NCI-H1105 treated with DMSO at 0.1 percent for 48 hours (cell line): ENCODE measurements around the gene TRAT1.

Experiments used
- DNase-seq: peaks from one replicate; lab custom pipeline; 2025; lab: John Stamatoyannopoulos, UW

The TRAT1 gene

DNA sequence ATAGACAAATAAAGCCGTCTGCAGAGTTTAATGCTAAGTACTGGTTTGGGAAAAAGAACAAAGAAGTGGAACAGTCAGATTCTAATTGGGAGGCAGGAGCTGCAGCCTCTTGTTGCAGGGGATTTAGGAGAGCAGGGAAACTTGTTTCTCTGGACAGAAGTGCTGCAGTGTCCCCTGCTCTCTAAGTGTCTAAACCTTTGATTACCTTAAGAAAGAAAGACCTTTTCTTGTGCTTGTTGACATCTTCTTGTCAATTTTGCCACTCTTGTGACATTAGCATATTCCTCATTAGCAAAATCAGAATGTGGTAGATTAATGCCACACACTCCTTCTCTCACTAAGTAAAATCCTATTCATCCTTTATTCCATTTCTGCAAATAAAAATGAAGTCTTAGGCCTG is 38.8 kb downstream of the TRAT1 start:
- DNase-seq, result no peak

DNA sequence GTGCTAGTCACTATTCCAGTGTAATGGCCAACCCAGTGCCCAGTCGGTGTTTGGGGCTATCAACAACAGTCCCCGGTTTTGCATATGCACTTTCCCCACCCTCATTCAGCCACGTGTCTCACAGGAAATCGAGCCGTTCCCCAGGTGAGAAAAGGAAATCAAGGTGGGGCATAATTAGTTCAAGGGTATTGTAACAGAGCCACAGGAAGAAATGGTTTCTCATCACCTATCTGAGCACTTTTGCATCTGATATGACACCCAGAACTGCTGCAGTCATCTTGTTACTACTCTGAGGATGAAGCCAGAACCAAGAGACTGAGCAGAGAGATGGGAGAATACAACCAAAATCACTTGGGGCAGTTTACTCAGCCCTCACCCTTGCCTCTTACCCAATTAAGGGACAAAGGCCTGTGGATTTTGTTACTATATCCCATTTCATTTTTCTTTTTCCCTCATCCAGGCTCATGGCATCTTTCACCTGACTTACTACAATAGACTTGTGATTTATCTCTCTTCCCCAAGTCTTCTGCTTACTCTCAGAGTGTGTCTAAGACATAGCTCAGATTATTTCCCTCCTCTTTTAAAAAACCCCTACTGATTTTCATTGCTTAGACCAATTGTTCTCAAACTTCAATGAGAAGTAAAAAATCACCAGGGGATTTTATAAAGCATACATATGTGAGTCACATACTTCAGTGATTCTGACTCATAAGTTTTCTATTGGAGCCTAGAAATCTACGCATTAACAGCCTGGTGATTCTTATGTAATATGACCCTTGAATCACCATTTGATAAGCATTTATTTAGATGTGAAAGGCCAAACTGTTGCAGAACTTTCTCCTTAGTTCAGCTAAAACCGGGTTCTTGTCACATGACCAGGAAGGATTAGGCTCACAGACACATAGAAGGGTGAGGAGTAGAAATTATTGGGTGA is 40.5 kb downstream of the TRAT1 start:
- DNase-seq, result no peak

DNA sequence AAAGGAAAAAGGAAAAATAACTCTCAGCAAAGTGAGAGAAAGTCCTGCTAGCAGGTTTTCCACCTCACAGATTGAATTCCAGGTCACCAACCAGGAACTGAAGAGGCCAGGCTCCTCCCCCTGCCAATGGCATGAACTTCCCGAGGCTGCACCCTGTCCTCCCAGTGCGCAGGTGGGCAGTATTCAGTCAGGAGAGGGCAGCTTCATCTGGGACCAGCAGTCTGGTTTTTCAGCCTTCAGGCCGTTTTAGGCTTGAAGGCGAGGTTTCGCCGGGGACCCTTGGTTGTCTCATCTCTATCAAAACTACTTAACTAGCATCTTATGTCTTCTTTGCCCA is 41.2 kb downstream of the TRAT1 start:
- no peak for DNase-seq

DNA sequence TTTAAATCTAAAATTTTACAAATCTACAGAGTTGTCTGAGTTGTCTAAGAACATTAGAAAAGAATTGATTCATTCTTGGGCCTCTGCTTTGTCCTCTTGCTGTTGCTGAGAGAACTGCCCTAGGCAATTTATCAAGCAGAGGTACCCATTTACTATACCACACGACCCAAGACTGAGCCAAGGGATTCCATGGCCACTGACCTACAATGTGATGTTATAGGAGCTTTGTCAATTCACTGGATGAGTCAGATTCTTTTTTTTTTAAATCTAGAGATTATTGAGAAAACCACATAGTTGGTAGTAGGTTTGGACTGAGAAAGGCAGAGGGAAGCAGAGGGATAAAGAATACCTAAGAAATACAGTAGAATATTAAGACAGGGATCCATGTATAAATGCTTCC is 55.3 kb downstream of the TRAT1 start:
- no peak for DNase-seq

DNA sequence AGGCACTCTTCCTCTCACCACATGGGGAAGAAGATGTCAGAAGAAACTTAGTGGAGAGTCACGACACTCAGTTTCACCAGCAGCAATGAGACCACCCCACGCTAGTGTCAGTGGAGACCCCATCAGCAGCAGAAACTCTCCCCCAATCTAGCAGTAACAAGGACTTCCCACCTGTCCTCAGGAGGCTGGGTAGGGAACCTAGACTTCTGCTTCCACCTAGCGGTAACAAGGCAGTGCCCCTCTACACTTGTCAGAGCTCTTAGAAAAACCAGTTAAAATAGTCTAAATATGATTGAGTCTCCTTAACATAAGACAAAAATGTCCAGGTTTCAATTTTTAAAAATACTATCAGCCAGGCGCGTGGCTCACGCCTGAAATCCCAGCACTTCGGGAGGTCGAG is 57.3 kb downstream of the TRAT1 start:
- DNase-seq, result no peak

DNA sequence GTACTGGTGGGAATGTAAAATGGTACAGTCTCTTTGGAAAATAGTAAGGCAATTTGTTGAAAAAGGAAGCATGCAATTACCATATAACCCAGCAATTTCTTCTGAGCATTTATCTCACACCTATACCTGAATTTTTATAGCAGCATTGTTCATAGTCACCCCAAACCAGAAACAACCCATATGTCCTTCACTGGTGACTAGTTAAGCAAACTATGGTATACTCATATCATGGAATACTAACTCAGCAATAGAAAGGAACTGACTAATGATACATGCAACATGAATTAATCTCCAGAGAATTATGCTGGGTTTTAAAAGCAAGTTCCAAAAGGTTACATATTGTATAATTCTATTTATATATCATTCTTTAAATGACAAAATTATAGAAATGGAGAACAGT is 60.2 kb downstream of the TRAT1 start:
- DNase-seq, result no peak

DNA sequence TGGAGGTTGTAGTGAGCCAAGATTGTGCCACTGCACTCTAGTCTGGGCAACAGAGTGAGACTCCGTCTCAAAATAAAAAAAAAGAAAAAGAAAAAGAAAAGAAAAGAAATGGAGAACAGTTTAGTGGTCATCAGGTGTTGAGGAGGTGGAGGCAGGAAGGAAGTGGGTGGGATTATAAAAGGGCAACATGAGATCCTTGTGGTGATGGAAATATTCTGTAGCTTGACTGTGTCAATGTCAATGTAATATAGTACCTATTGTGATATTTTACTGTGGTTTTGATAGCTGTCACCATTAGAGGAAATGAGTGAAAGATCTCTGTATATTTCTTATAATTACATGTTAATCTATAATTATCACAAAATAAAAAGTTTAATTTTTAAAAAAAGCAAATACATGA is 60.8 kb downstream of the TRAT1 start:
- DNase-seq, result no peak

DNA sequence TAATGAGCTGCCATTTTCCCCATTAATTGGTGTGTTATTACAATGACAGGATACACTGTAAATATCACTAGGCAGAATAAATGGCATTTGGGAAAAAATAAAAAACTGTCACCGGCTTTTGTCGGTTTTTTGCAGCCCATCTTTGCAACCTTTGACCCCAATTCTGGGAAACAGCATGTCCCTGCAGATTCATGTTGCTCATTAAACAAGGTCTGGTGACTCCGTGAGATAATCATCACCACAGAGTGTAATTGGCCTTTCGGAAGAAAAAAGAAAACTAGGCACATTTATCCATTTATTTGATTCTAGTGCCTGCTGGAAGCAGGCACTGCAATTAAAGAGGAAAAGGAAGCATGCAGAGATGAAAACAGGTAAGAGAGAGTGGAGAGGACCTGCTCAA is 64.5 kb downstream of the TRAT1 start:
- no peak for DNase-seq

DNA sequence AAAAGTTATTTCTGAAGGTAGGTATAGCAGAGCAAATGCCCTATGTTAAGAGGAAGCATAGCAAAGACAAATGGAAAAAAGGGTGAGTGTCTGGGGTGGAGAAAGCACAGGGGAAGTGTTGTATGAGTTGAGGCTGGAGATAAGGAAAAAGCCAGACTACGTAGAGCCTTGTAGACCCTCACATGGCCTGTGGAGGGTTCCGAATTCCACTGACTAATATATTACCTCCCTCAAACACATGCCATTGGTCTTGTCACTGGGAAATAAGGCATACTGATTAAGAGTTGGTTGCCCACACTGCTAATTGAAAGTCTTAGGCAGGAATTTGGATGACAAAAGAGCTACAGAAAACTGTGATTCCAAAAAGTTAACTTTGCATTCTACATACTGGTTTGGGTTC is 65.2 kb downstream of the TRAT1 start:
- no peak for DNase-seq

DNA sequence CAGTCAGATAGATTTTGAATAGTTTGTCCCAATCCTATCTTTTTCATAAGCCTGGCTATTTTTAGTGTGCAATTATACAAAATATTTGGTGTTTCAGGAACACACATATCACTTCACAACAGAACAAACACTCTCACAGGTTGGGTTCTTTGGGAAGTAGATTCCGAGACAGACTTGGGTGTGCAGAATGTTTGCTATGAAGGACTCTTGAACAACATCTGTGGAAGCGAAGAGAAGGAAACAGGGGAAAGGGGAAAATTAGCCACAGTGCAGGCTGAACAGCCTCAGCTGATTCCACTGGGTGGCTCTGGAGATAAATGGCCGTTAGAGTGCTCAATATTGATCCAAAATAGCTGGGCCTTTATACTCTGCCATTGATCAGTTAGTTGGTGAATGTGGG is 69.2 kb downstream of the TRAT1 start:
- DNase-seq, result no peak

DNA sequence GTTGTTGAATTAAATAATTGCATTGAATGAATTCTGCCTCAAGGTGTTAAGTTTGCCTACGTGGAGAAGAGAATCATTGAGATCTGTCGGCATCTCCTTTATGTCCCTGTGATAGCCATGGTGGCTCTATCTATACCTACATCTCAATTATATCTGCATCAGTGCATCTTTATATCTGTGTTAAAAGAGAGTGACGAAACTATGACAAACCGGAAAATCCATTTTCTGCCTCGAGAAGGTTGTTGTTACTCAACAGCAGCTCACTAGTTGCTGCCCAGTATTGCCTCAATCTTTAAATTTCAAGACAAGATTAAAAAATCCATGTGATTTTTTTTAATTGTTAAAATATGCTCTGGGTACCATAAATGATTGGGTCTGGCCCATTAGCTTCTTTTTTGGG is 72.4 kb downstream of the TRAT1 start:
- DNase-seq, result no peak

DNA sequence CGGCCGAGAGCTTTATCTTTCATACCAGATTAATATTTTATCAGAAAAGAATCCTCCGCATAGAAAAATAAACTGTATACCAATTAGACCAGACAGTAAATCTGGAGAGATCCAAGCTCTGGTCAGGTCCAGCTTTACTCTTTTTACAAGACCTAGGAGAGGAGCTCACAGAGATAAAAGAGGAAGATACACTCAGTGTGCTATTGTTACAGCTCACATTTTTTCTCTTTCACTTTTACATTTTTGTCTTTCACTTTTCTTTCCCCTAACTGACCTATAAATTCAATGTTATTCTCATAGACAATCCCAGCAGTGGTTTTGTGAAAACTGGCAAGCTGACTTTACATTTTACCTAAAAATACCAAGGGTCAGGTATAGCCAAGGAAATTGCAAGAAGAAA is 75.3 kb downstream of the TRAT1 start:
- DNase-seq, result no peak

DNA sequence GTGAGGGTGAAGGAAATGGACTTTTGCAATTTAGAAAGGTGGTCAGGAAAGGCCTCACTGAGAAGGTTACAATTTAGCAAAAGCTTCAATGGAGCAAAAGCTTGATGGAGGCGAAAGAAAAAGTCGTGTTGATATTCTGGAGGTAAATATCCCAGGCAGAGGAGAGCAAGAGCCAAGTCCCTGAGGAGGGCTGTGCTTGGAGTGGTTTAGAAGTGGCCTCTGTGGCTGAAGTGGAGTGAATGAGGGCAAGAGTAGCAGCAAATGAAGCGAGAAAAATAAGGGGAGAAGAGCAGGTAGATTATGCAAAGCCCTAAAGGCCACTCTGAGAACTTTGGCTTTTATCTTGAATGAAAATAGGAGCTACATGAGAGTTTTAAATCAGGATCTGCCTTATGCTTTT is 76.9 kb downstream of the TRAT1 start:
- DNase-seq, result no peak
